Measurements from ENCODE around the gene HOXA10. TPM values are rescaled to one million over a fixed set of nuclear protein-coding genes. Genes with fewer than 3 reads are reported as not detected.

HOXA10 gene
- total RNA-seq, 8 experiments from 2014 or later = 0.05 to 57.7 (median 2.6) TPM; not detected in 1

DNA sequence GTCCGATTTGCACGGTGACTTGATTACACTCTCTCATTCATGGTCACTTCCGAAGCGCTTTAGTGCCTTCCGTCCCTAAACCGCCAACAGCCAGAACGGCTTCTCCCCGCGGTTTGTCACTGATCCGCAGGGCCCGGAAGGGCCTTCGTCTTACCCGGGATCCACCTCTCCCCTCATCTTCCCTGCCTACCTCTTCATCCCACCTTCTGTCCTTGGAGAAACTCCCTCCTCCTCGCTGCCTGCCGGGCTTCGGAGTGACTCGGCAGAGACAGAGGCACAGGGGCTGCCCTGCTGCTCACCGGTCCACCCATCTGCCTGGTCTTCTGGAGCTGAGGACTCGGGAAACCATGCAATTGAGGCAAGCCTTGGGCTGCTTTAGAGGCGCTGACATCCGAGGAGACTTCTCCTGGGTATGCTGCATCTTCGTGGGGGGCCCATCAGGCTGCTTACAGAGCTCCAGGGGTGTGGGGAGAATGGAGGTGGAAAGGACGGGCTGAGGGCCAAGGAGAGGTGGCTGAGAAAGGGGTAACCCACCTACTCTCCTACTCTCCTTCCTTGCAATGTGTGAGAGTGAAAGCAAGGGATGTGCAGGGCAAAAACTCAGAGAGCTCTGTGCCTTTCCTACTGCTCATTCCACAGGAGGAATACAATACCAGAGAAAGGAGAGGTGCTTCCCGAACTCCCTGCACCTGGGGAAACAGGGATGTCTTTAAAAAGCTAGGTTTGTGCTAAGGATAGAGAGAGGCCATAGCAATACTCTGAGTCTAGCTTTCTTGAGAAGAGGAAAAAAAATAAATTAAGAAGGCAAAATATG is 11.9 kb upstream of the HOXA10 start:
- in situ Hi-C loops (cut with MboI; ENCODE audit: low pct_unique_long_range_greater_than_20kb in 2 of 9, low sequenced_read_pairs in 9 of 9, unreplicated experiment in 9 of 9) = loop anchor here in 6 of 9 experiments (25.0 kb wide), 5 partner anchors 601 to 1324 kb away; no protein-coding TSS in a partner anchor
- ATAC-seq (replicated peaks in 6 of 8) = no peak
- H3K4me3 ChIP-seq = no peak overlapping the region
- 0 to 100% (median 20%) methylated on average over 1 to 14 of the region's 24 CpGs; no CpG with 5 or more reads in 1 of the 10 experiments for WGBS, 10 experiments
- H3K27ac ChIP-seq = no peak overlapping the region
- peaks cover 0 to 14% of the 10 kb centered on the region in 2 donors for H3K4me1 ChIP-seq (replicated peaks in 1 of 2)

DNA sequence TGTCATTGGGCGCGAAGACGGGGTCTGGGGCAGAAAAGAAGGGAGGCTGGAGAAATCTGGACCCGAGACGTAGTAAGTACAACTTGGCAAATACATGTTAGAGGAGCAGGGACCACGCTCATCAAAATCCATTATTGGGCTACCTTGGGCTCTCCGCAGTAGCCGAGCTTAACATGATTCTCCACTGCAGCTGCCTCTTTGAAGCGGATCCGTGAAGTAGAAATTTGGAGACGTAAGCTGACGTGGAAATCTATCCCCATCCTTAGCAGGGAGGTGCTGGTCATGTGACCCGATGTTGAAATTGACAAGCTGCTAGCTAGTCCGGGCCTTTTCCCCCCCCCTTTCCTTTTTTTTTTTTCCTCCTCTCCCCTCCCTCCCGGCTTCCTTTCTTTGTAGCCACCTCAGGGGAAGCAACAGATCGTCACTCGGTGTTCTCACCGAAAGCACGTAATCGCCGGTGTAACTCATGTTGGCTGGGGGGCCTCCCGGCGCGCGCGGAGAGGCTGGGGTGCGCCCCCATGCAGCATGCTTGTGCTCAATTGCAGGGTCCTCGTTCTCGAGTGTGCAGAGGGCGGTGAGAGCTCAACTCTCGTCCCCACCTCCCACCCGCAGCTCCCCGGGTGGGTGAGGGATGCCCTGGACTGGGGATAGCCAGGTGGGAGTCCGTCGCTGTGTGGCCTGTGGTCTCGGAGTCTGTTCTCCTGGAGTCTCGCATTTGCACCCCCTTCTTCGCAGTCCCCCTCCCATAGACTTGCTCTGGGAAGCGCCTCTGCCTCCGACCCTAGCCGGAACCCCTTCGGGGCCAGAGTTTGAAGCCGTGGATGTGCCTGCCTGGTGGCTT is 11.1 kb upstream of the HOXA10 start, which contains the start of gene HOXA11:
Gene HOXA11 (minus strand): TSS at position 220 of the 841 bp plus-strand sequence. CDS start 88 bp downstream, at position 132.
- ATAC-seq (replicated peaks in 6 of 8) = peak in 4 of 8 experiments; percentile 5 to 57 (median 34)
- H3K4me3 ChIP-seq = peak within 1 kb of the TSS in 3 of 5 donors; percentile 11 to 31 (median 27)
- 0 to 8% (median 0%) methylated on average over 1 to 5 of the region's 43 CpGs; no CpG with 5 or more reads in 4 of the 10 experiments for WGBS, 10 experiments
- H3K27ac ChIP-seq = no peak within 1 kb of the TSS
- in situ Hi-C loops (cut with MboI; ENCODE audit: low pct_unique_long_range_greater_than_20kb in 2 of 9, low sequenced_read_pairs in 9 of 9, unreplicated experiment in 9 of 9) = loop anchor here in 6 of 9 experiments (25.0 kb wide), 5 partner anchors 602 to 1323 kb away; no protein-coding TSS in a partner anchor
- peaks cover 0 to 14% of the 10 kb centered on the region in 2 donors for H3K4me1 ChIP-seq (replicated peaks in 1 of 2)

DNA sequence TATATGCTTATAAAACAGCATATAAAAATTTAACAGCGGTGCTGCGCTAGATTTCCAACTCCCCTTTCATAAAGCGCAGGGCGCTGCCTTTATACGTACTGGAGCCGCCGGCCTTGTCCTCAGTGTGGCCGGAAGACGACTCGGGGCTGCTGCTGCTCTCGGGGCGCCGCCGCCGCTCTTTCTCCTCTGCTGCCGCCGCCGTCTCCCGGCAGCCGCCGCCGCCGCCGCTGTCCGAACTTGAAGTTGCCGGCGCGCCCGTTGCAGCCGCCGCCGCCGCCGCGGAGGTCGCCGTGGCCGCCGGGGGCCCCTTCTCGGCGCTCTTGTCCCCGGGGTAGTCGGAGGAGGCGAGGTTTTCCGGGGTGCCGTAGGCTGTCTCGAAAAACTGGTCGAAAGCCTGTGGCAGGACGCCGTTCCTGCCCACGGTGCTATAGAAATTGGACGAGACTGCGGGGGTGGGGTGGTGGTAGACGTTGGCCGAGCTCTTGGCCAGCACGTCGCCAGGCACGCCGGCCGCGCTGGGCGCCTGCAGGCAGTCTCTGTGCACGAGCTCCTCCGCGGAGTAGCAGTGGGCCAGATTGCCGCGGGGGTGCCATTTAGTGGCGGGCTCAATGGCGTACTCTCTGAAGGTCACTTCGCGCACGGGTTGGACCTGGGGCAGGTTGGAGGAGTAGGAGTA is 10.4 kb upstream of the HOXA10 start:
- peak overlapping the region in 3 of 5 donors; percentile 11 to 31 (median 27) for H3K4me3 ChIP-seq
- in situ Hi-C loops (cut with MboI; ENCODE audit: low pct_unique_long_range_greater_than_20kb in 2 of 9, low sequenced_read_pairs in 9 of 9, unreplicated experiment in 9 of 9) = loop anchor here in 6 of 9 experiments (25.0 kb wide), 5 partner anchors 603 to 1322 kb away; no protein-coding TSS in a partner anchor
- WGBS, 10 experiments = 0 to 7% (median 0%) methylated on average over 1 to 25 of the region's 72 CpGs; no CpG with 5 or more reads in 3 of the 10 experiments
- peaks cover 0 to 14% of the 10 kb centered on the region in 2 donors for H3K4me1 ChIP-seq (replicated peaks in 1 of 2)
- H3K27ac ChIP-seq = no peak overlapping the region
- peak in 7 of 8 experiments; percentile 25 to 57 (median 34) for ATAC-seq (replicated peaks in 6 of 8)

DNA sequence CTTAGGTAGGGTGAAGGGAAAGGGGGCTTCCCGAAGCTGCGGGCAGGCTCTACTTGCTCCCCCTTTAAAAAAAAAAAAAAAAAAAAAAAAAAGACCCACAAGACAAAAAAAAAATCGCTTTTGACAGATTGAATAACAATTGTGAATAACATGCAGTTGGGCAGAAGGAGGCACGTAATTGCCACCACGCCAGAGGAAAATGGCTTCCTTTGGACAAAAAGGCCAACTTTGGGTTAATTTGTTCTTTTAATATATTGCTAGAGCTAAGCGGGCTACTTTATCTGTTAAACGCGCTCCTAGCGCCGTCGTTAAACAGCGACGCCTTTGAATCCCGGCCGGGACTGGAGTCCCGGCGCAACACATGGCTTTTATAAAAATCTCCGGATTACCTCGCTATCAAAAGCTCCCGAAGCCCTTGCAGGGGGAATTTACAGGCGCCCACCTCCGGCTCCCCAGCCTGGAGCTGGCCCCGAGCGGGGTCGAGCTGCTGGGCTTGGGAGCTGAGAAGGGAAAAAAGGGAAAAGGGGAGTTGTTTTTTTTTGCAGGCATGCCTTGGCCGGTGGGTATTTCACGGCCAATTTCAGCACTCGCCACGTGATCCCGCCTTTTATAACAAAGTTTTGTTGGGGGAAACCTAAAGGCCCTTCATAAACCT is 9.7 kb upstream of the HOXA10 start:
- H3K4me1 ChIP-seq (replicated peaks in 1 of 2) = peaks cover 0 to 12% of the 10 kb centered on the region in 2 donors
- H3K27ac ChIP-seq = no peak overlapping the region
- WGBS, 10 experiments = 0 to 7% (median 1%) methylated on average over 3 to 25 of the region's 30 CpGs
- peak in 2 of 8 experiments; percentile 3 to 4 for ATAC-seq (replicated peaks in 6 of 8)
- H3K4me3 ChIP-seq = peak overlapping the region in 3 of 5 donors; percentile 11 to 31 (median 27)
- in situ Hi-C loops (cut with MboI; ENCODE audit: low pct_unique_long_range_greater_than_20kb in 2 of 9, low sequenced_read_pairs in 9 of 9, unreplicated experiment in 9 of 9) = loop anchor here in 6 of 9 experiments (25.0 kb wide), 5 partner anchors 603 to 1322 kb away; no protein-coding TSS in a partner anchor

DNA sequence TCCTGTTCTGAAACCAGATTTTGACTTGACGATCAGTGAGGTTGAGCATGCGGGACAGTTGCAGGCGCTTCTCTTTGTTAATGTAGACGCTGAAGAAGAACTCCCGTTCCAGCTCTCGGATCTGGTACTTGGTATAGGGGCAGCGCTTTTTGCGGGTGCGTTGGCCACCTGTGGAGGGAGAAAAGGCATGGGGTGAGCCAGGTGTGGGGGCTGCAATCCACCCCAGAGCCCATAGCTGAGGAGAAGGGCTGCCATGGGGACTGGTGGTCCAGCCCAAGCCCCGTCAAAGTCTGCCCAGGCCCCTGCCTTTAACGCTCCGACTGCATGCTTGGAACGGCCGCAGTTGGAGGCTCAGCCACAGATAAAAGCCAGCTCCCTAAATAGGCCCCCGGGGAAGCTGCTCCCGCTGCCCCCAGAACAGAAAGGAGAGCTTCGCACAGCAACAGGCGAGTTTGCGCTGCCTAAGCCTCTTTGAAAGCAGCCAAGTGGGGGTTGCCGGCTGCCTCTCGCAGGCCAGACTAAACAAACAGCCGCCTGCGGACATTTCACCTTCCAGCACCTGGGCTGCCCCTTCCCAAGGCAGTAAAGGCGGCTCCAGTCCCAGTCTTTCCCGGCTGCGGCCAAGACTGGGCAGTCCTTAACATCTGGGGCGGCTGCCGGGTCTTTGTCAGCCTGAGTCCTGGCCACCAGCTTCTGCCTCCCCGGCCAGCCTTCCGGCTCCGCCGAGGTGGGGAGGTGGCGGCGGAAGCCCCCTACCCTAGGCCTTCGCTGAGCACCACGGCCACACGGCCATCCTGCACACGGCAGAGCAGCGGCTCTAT is 9.0 kb upstream of the HOXA10 start:
- Histone ChIP-seq H3K4me3 (peak overlapping the region in 1 of 5 donors; percentile 27), H3K27ac (no peak overlapping the region), H3K4me1 (replicated peaks in 1 of 2) (peaks cover 0 to 7% of the 10 kb centered on the region in 2 donors)
- 0 to 12% (median 5%) methylated on average over 4 to 27 of the region's 39 CpGs; no CpG with 5 or more reads in 1 of the 10 experiments for WGBS, 10 experiments
- peak in 3 of 8 experiments; percentile 1 to 15 (median 2) for ATAC-seq (replicated peaks in 6 of 8)
- in situ Hi-C loops (cut with MboI; ENCODE audit: low pct_unique_long_range_greater_than_20kb in 2 of 9, low sequenced_read_pairs in 9 of 9, unreplicated experiment in 9 of 9) = loop anchor here in 6 of 9 experiments (25.0 kb wide), 5 partner anchors 604 to 1321 kb away; no protein-coding TSS in a partner anchor

DNA sequence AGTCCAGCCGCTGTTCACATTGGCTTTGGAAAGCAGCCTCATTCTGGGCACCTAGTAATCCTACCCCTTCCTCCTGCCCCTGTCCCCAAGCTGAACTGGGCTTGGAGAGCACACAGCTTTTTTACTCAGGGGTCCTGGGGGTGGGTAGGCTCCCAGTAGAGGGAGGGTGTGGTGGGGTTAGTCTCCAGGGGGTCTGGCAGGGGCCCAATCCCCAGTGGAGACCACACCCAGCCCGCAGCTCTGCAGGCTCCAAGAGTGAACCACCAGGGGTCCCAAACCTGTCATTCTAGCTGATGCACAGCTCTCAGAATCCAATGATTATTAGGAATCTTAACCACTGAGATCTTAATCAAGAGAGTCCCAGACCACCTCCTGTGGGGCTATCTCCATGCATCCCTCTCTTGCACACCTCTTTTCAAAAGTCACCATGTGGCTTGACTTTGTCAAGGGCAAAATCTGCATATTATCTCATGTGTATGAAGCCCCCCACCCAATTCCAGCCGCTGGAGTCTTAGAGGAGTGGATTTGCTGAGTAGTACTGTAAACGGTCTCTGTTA is 8.2 kb upstream of the HOXA10 start:
- Histone ChIP-seq H3K27ac (no peak overlapping the region), H3K4me3 (no peak overlapping the region), H3K4me1 (replicated peaks in 1 of 2) (peaks cover 0 to 7% of the 10 kb centered on the region in 2 donors)
- no peak for ATAC-seq (replicated peaks in 6 of 8)
- in situ Hi-C loops (cut with MboI; ENCODE audit: low pct_unique_long_range_greater_than_20kb in 2 of 9, low sequenced_read_pairs in 9 of 9, unreplicated experiment in 9 of 9) = loop anchor here in 6 of 9 experiments (25.0 kb wide), 5 partner anchors 605 to 1320 kb away; no protein-coding TSS in a partner anchor
- WGBS, 10 experiments = 6 to 60% (median 19%) methylated on average over 1 to 4 of the region's 4 CpGs; no CpG with 5 or more reads in 4 of the 10 experiments

DNA sequence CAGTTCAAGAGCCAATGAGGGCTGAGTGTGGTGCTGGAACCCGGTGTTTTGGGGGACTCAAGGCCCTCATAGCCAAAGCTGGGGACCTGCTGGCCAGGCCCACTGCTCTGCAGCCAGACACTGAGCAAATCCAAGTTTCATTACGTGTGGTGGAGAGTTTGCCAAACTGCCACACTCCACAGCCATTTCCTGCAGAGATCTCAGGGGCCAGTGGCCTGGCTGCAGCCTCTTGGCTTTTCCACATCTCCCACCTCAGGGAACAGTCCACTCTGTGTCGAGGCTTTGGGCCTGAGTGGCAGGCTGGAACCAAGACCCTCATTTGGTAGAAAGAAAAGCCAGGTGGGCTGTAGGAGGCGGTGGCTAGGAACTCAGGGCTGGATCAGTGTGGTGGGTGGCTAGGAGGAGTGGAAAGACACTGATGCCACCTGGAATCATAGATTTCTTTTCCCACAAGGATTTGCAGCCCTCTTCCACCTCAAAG is 7.7 kb upstream of the HOXA10 start:
- in situ Hi-C loops (cut with MboI; ENCODE audit: low pct_unique_long_range_greater_than_20kb in 2 of 9, low sequenced_read_pairs in 9 of 9, unreplicated experiment in 9 of 9) = loop anchor here in 6 of 9 experiments (25.0 kb wide), 5 partner anchors 605 to 1320 kb away; no protein-coding TSS in a partner anchor
- Histone ChIP-seq H3K4me1 (replicated peaks in 1 of 2) (peaks cover 0 to 7% of the 10 kb centered on the region in 2 donors), H3K4me3 (no peak overlapping the region), H3K27ac (no peak overlapping the region)
- no peak for ATAC-seq (replicated peaks in 6 of 8)
- WGBS, 10 experiments = 19 to 100% (median 26%) methylated on average over 1 to 4 of the region's 4 CpGs; no CpG with 5 or more reads in 5 of the 10 experiments

DNA sequence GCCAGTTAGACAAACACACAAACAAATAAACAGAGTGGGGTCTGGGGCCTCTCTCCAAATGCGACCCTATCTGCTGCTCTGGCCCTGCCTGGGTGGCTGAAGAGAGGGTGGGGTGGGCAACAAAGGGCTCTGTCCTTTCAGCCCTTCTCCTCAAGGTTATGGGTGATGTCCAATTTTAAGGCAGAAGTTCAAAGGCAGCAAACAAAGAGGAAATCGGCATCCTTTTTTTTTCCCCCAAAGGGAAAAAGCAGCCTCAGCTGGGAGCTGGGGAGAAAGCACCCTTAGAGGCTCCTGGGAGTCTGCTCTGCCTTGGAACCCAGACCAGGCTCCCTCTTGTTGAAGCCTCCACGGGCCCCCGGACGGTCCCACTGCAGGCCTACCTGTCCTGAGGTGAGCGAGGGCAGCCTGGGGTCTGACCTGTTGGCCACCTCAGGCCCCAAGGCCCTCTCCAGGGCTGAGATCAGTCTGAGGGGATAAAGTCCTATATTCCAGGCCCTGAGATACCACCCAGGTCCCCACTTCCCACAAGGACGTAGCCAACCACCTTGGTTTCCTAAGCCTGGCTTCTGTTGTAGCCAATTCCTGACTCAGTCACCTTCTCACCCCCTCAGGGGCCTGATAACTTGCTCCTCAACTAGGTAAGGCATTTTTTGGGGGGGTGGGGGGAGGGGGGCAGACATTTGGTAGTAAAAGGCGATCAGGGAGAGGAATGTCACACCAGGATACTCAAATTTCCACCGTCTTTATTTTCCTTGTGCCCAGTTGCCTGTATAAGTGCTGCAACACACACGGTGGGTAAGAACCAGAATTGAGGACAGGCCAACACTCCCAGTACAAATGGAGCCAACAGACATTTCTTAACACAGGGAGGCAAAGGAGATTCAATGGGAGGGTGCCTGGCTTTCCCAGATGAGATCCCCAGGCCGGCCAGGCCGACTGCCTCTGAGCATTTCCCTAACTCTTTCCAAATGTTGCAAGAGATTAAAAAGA is 6.6 kb upstream of the HOXA10 start:
- in situ Hi-C loops (cut with MboI; ENCODE audit: low pct_unique_long_range_greater_than_20kb in 2 of 9, low sequenced_read_pairs in 9 of 9, unreplicated experiment in 9 of 9) = loop anchor here in 6 of 9 experiments (25.0 kb wide), 5 partner anchors 607 to 1318 kb away; no protein-coding TSS in a partner anchor
- H3K27ac ChIP-seq = no peak overlapping the region
- no peak overlapping the region for H3K4me3 ChIP-seq
- peaks cover 0 to 7% of the 10 kb centered on the region in 2 donors for H3K4me1 ChIP-seq (replicated peaks in 1 of 2)
- ATAC-seq (replicated peaks in 6 of 8) = no peak
- 20 to 85% (median 49%) methylated on average over 1 to 5 of the region's 12 CpGs; no CpG with 5 or more reads in 2 of the 10 experiments for WGBS, 10 experiments

DNA sequence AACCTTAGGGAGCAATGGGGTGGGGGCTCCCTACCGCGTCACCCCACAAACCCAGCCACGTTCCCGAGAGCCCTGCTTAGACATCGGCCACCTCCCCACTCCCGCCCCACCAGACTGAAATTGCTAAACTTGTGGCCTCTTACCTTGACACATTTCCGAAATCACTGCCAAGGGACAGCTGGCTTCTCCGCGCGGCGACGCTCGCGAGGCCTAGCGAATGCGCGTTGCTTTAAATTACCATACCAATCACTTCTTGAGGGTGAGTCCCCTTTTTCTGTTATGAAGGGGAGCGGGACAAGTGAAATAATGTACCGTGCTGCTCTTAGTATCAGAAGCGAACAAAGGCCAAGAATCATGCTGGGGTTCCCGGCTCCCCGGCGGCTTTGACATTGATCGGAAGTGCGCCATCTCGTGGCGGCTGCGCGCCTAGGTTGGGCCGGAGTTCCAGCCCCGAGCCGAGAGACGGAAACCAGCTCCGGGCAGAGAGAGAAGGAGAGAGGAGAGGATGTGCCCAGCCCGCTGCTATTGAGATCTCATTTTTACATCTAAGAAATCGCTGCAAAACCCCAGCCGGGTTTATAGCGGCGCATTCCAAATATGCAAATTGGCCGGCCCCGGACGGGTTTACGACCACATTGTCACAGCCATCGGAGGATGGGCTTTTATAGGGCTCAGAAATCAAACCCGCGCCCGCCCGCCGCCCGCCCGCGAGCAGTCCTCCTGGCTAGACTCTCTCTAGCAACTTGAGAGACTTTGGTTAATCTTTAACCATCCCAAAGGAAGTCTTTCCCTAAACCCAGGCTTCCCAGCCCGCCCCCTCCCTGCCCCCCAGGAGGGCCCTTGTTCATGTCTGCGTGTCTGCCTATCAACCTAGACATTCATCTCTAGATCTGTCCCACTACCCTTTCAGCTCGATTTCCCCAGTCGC is 5.6 kb upstream of the HOXA10 start:
- 0 to 26% (median 7%) methylated on average over 1 to 30 of the region's 56 CpGs; no CpG with 5 or more reads in 2 of the 10 experiments for WGBS, 10 experiments
- peak; percentile 50 to 86 (median 81) for ATAC-seq (replicated peaks in 6 of 8)
- in situ Hi-C loops (cut with MboI; ENCODE audit: low pct_unique_long_range_greater_than_20kb in 2 of 9, low sequenced_read_pairs in 9 of 9, unreplicated experiment in 9 of 9) = loop anchor here in 7 of 9 experiments (10.0 to 25.0 kb wide), 6 partner anchors 608 to 1317 kb away; no protein-coding TSS in a partner anchor
- no peak overlapping the region for H3K27ac ChIP-seq
- peak overlapping the region in 3 of 5 donors; percentile 6 to 34 (median 25) for H3K4me3 ChIP-seq
- peaks cover 0 to 7% of the 10 kb centered on the region in 2 donors for H3K4me1 ChIP-seq (replicated peaks in 1 of 2)
